ENCODE data around the gene PREPL.

The PREPL gene

GRCh38 chr2:44362207-44363015, 1.1 kb upstream of the PREPL start:
- DNase-seq: peak; percentile 52 to 71

GRCh38 chr2:44360749-44361329, 455 bp downstream of the PREPL start:
- peak; percentile 68 to 86 for DNase-seq
- TF ChIP-seq GATA1 (IDR thresholded peaks at IDR 0.05; ENCODE audit: low read depth, low read length) (no peak), POLR2A (IDR thresholded peaks at IDR 0.05; ENCODE audit: low read length) (no peak)

More at GRCh38 chr2:44362207-44363015, 1.1 kb upstream of the PREPL start:
- TF ChIP-seq POLR2A (IDR thresholded peaks at IDR 0.05; ENCODE audit: low read length) (no peak), GATA1 (IDR thresholded peaks at IDR 0.05; ENCODE audit: low read depth, low read length) (no peak)

- TF ChIP-seq GATA1 (IDR thresholded peaks at IDR 0.05; ENCODE audit: low read depth, low read length): no peak
- no peak for TF ChIP-seq POLR2A (IDR thresholded peaks at IDR 0.05; ENCODE audit: low read length)
- peak; percentile 11 to 24 for DNase-seq
Measured at GRCh38 chr2:44358503-44358902, 2.8 kb downstream of the PREPL start.

GRCh38 chr2:44354761-44355160, 6.5 kb downstream of the PREPL start:
- peak; percentile 15 to 58 for DNase-seq
- no peak for TF ChIP-seq POLR2A (IDR thresholded peaks at IDR 0.05; ENCODE audit: low read length)
- TF ChIP-seq GATA1 (IDR thresholded peaks at IDR 0.05; ENCODE audit: low read depth, low read length): no peak

- DNase-seq: no peak
- TF ChIP-seq POLR2A (IDR thresholded peaks at IDR 0.05; ENCODE audit: low read length) (no peak), GATA1 (IDR thresholded peaks at IDR 0.05; ENCODE audit: low read depth, low read length) (no peak)
Measured at GRCh38 chr2:44352510-44352909, 8.8 kb downstream of the PREPL start.

GRCh38 chr2:44351676-44352075, 9.6 kb downstream of the PREPL start:
- TF ChIP-seq GATA1 (IDR thresholded peaks at IDR 0.05; ENCODE audit: low read depth, low read length) (no peak), POLR2A (IDR thresholded peaks at IDR 0.05; ENCODE audit: low read length) (no peak)
- no peak for DNase-seq

GRCh38 chr2:44351088-44351487, 10.2 kb downstream of the PREPL start:
- DNase-seq: no peak
- TF ChIP-seq GATA1 (IDR thresholded peaks at IDR 0.05; ENCODE audit: low read depth, low read length): no peak
- no peak for TF ChIP-seq POLR2A (IDR thresholded peaks at IDR 0.05; ENCODE audit: low read length)

- DNase-seq: no peak
- TF ChIP-seq POLR2A (IDR thresholded peaks at IDR 0.05; ENCODE audit: low read length): no peak
- no peak for TF ChIP-seq GATA1 (IDR thresholded peaks at IDR 0.05; ENCODE audit: low read depth, low read length)
Measured at GRCh38 chr2:44349506-44349905, 11.8 kb downstream of the PREPL start.

- TF ChIP-seq GATA1 (IDR thresholded peaks at IDR 0.05; ENCODE audit: low read depth, low read length) (no peak), POLR2A (IDR thresholded peaks at IDR 0.05; ENCODE audit: low read length) (no peak)
- DNase-seq: no peak
Measured at GRCh38 chr2:44348400-44348799, 12.9 kb downstream of the PREPL start.

- TF ChIP-seq POLR2A (IDR thresholded peaks at IDR 0.05; ENCODE audit: low read length) (no peak), GATA1 (IDR thresholded peaks at IDR 0.05; ENCODE audit: low read depth, low read length) (no peak)
- no peak for DNase-seq
Measured at GRCh38 chr2:44347526-44347925, 13.8 kb downstream of the PREPL start.

- TF ChIP-seq GATA1 (IDR thresholded peaks at IDR 0.05; ENCODE audit: low read depth, low read length) (no peak), POLR2A (IDR thresholded peaks at IDR 0.05; ENCODE audit: low read length) (no peak)
Measured at GRCh38 chr2:44342854-44343253, 18.4 kb downstream of the PREPL start.

GRCh38 chr2:44335806-44336538, 25.3 kb downstream of the PREPL start:
- DNase-seq: no peak
- TF ChIP-seq POLR2A (IDR thresholded peaks at IDR 0.05; ENCODE audit: low read length) (no peak), GATA1 (IDR thresholded peaks at IDR 0.05; ENCODE audit: low read depth, low read length) (no peak)

More at GRCh38 chr2:44342854-44343253, 18.4 kb downstream of the PREPL start:
- peak; percentile 30 to 50 for DNase-seq

- no peak for TF ChIP-seq POLR2A (IDR thresholded peaks at IDR 0.05; ENCODE audit: low read length)
- TF ChIP-seq GATA1 (IDR thresholded peaks at IDR 0.05; ENCODE audit: low read depth, low read length): no peak
- no peak for DNase-seq
Measured at GRCh38 chr2:44333994-44334393, 27.3 kb downstream of the PREPL start.

- TF ChIP-seq GATA1 (IDR thresholded peaks at IDR 0.05; ENCODE audit: low read depth, low read length) (no peak), POLR2A (IDR thresholded peaks at IDR 0.05; ENCODE audit: low read length) (no peak)
- DNase-seq: no peak
Measured at GRCh38 chr2:44330801-44331200, 30.5 kb downstream of the PREPL start.

Measured in erythroblast (primary cell).